Endothelial cell of umbilical vein (primary cell): ENCODE data around the gene MTMR11. TPM values are rescaled to one million over a fixed set of nuclear protein-coding genes. Genes with fewer than 3 reads are reported as not detected.

ENCODE experiments used
- BruUV-seq: library from RNA; stranded (reverse); fragments of 400-500 nt; replicated peaks from 2 replicates; lab custom pipeline; 2021; lab: Mats Ljungman, UMichigan
- CTCF ChIA-PET: fragments of 300-600, 350-600 bp; sonication (Branson Sonifier 250); formaldehyde crosslinking; loops from one replicate; lab custom pipeline; 2021; ENCODE audit warnings: antibody characterized with exemption, inconsistent platforms; lab: Charles Lee
- POLR2A ChIA-PET: fragments of 300-600, 350-600 bp; sonication (Branson Sonifier 250); formaldehyde crosslinking; loops from one replicate; lab custom pipeline; 2021; ENCODE audit warnings: antibody characterized with exemption, inconsistent platforms; lab: Charles Lee
- DNase-seq: peaks from one replicate; pipeline ENCODE4 v3.0.0-alpha.2; 2011; ENCODE audit warnings: low read depth, low spot score
- FAIRE-seq: peaks from 2 replicates; lab custom pipeline; 2011; peaks lifted over from hg19 to GRCh38; lab: Jason Lieb, UNC
- H2AFZ ChIP-seq: 2 replicates; pipeline ENCODE4 v1.6.0; 2012; ENCODE audit warnings: low read depth, low read length, control low read depth, inconsistent platforms
- H3K27ac ChIP-seq: 2 replicates; pipeline ENCODE4 v1.5.1; 2011; ENCODE audit warnings: low read depth, mild to moderate bottlenecking, control low read depth, low read length, moderate library complexity; ENCODE audit not compliant: insufficient read depth
- H3K27me3 ChIP-seq, 2 experiments: 2 replicates each; pipeline versions ENCODE4 v1.6.0 to v1.6.1; 2011; ENCODE audit warnings: low read length in 2 of 2, mixed read lengths in 1 of 2; ENCODE audit not compliant: control insufficient read depth in 2 of 2, insufficient read depth in 2 of 2
- H3K36me3 ChIP-seq, 2 experiments: 2 replicates in 1 of 2; 3 replicates in 1 of 2; pipeline ENCODE4 v1.5.1; 2011; ENCODE audit warnings: low read length in 2 of 2, mild to moderate bottlenecking in 1 of 2, moderate library complexity in 1 of 2; ENCODE audit not compliant: control insufficient read depth in 2 of 2, insufficient read depth in 2 of 2; ENCODE audit errors: extremely low read depth in 1 of 2
- H3K4me1 ChIP-seq: 3 replicates; pipeline ENCODE4 v1.5.1; 2011; ENCODE audit warnings: mild to moderate bottlenecking, low read length; ENCODE audit not compliant: control insufficient read depth, insufficient read depth; ENCODE audit errors: extremely low read depth
- H3K4me2 ChIP-seq: 2 replicates; pipeline ENCODE4 v1.6.1; 2011; ENCODE audit warnings: low read length, control low read depth, mixed read lengths; ENCODE audit not compliant: insufficient read depth
- H3K4me3 ChIP-seq, 3 experiments: fragments of 200-600 bp in 1 of 3; sonication (generic), shearing (Covaris generic) in 1 of 3; replicated peaks in 1 of 3; 2 replicates each; pipeline ENCODE4 v1.5.1; 2011 to 2016; ENCODE audit warnings: control low read depth in 3 of 3, low read length in 3 of 3, mild to moderate bottlenecking in 2 of 3, inconsistent platforms in 1 of 3, low read depth in 1 of 3, moderate library complexity in 1 of 3; ENCODE audit not compliant: insufficient read depth in 1 of 3
- H3K79me2 ChIP-seq: 2 replicates; pipeline ENCODE4 v1.6.0; 2012; ENCODE audit warnings: low read length, inconsistent platforms; ENCODE audit not compliant: control insufficient read depth, insufficient read depth
- H3K9ac ChIP-seq: replicated peaks from 2 replicates; pipeline ENCODE3; 2011; ENCODE audit warnings: low read length, control low read depth; ENCODE audit not compliant: insufficient read depth; ENCODE audit errors: extremely low read depth
- H3K9me1 ChIP-seq: replicated peaks from 3 replicates; pipeline ENCODE4 v1.6.0; 2011; ENCODE audit warnings: mild to moderate bottlenecking, low read length; ENCODE audit not compliant: control insufficient read depth, insufficient read depth; ENCODE audit errors: extremely low read depth
- H3K9me3 ChIP-seq: replicated peaks from 2 replicates; pipeline ENCODE4 v1.5.1; 2012; ENCODE audit warnings: low read length, inconsistent platforms; ENCODE audit not compliant: control insufficient read depth, insufficient read depth
- H4K20me1 ChIP-seq: replicated peaks from 2 replicates; pipeline ENCODE3; 2011; ENCODE audit warnings: mild to moderate bottlenecking, low read length; ENCODE audit not compliant: control insufficient read depth, insufficient read depth; ENCODE audit errors: extremely low read depth
- EZH2 ChIP-seq: IDR thresholded peaks from 2 replicates; pipeline ENCODE4 v1.6.1; 2012; ENCODE audit warnings: borderline replicate concordance, low read depth, mild to moderate bottlenecking, moderate library complexity, low read length, inconsistent platforms; ENCODE audit not compliant: severe bottlenecking
- FOS ChIP-seq: IDR thresholded peaks from 2 replicates; pipeline ENCODE4 v1.6.1; 2011; ENCODE audit warnings: mild to moderate bottlenecking, low read length, moderate library complexity, borderline replicate concordance; ENCODE audit not compliant: insufficient read depth
- GATA2 ChIP-seq: IDR thresholded peaks from 2 replicates; pipeline ENCODE4 v1.7.0; 2011; ENCODE audit warnings: low read depth, mild to moderate bottlenecking, moderate library complexity, mixed read lengths, low read length; ENCODE audit not compliant: insufficient read length, insufficient read depth
- JUN ChIP-seq: IDR thresholded peaks from 2 replicates; pipeline ENCODE4 v1.6.1; 2011; ENCODE audit warnings: borderline replicate concordance, low read depth; ENCODE audit not compliant: insufficient read length, insufficient read depth
- MYC ChIP-seq: IDR thresholded peaks from one replicate; pipeline ENCODE4 v1.6.1; 2011; ENCODE audit warnings: mild to moderate bottlenecking, low read depth, low read length
- POLR2A ChIP-seq: IDR thresholded peaks from 2 replicates; pipeline ENCODE4 v1.6.1; 2012; ENCODE audit warnings: low read depth, mild to moderate bottlenecking, control low read depth, low read length
- POLR2AphosphoS5 ChIP-seq: IDR thresholded peaks from 2 replicates; pipeline ENCODE4 v1.6.1; 2012; ENCODE audit warnings: low read depth, mild to moderate bottlenecking, control low read depth, low read length, moderate library complexity; ENCODE audit not compliant: insufficient read depth
- dilution Hi-C: fragments of 300-500 bp; cut with MboI; formaldehyde crosslinking; loops from one replicate; pipeline ENCODE4 v1.15.0; 2019; ENCODE audit warnings: low sequenced_read_pairs; ENCODE audit not compliant: extremely low pct_ligation_motif_present
- intact Hi-C: fragments of 100-400 bp; cut with micrococcal nuclease; formaldehyde crosslinking; loops from one replicate; pipeline ENCODE4 v1.10.0; 2022
- polyA plus RNA-seq, 4 experiments: library from polyadenylated mRNA; depleted of rRNA in 3 of 4; stranded (reverse) in 3 of 4; unstranded in 1 of 4; fragments of >200 nt; gene quantifications; 2 replicates each; pipeline versions ENCODE4 v1.2.1 to v1.2.3, GENCODE V29; 2011 to 2012; ENCODE audit warnings: missing spikeins in 1 of 4
- total RNA-seq: library from RNA; stranded (reverse); gene quantifications from 2 replicates; pipeline ENCODE4 v1.2.3, GENCODE V29; 2021
- TF ChIP-seq, protein P1 (sequence below): IDR thresholded peaks from 2 replicates; pipeline ENCODE4 v1.6.1; 2011; ENCODE audit not compliant: insufficient read depth, insufficient read length
- TF ChIP-seq, protein P2 (sequence below), 2 donors: IDR thresholded peaks; 1 replicate in 1 of 2; 2 replicates in 1 of 2; pipeline ENCODE4 v1.5.1; 2011; ENCODE audit warnings: low read length in 2 of 2, mild to moderate bottlenecking in 2 of 2, moderate library complexity in 2 of 2, control low read depth in 1 of 2, inconsistent platforms in 1 of 2, low read depth in 1 of 2; ENCODE audit not compliant: insufficient read depth in 1 of 2; ENCODE audit errors: extremely low read depth in 1 of 2

Gene MTMR11
- total and polyA plus RNA-seq, 2 donors (not counting 3 experiments of a cell fraction or from before 2014, with no cell fraction given) = 7.8 to 14.4 TPM

DNA sequence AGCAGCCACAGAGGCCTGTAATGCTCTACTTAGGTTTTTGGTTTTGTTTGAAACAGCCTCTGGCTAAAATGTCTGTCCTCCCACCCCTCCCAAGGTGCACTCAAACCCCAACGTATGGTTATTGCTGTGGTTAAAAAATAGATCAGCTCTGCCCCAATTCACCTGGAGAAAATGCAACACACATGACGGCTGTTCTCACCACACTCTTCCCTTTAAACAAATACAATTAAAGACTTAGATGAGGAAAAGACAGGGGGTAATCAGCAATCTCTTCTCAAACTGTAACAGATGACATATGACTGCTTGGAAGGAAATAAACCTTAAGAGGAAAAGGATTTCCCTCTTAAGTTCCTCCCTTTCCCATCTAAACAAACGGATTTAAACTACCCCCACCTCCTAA is 6.2 kb upstream of the MTMR11 start:
- Histone ChIP-seq H4K20me1 (no peaks in the 10 kb centered on the region), H3K4me3 (no peak overlapping the region), H3K27me3 (no peaks in the 10 kb centered on the region), H3K4me1 (peaks cover 15% of the 10 kb centered on the region), H3K4me2 (no peak overlapping the region), H3K36me3 (peaks cover 6 to 11% of the 10 kb centered on the region in 2 experiments), H3K27ac (no peak overlapping the region), H3K9me1 (no peaks in the 10 kb centered on the region), H3K9ac (no peak overlapping the region), H3K79me2 (no peaks in the 10 kb centered on the region), H3K9me3 (no peaks in the 10 kb centered on the region), H2AFZ (no peak overlapping the region)
- dilution Hi-C loops = no loop called here
- intact Hi-C loops = no loop called here
- ChIA-PET CTCF (interaction anchor here (1.1 to 3.8 kb wide), 3 partner anchors 10 to 244 kb away, joined by 5 to 38 read pairs (median 6); a partner anchor contains a TSS), POLR2A (interaction anchor here (2.5 kb wide), 1 partner anchor 56 kb away, joined by 7 read pairs; a partner anchor contains a TSS)
- no TSS peak for BruUV-seq
- FAIRE-seq (no peak), DNase-seq (no peak)
- no peak for TF ChIP-seq FOS
- no peak for TF ChIP-seq EZH2
- no peak for TF ChIP-seq JUN
- no peak for TF ChIP-seq GATA2
- TF ChIP-seq POLR2A = no peak
- no peak for TF ChIP-seq POLR2AphosphoS5
- TF ChIP-seq, protein P1, sequence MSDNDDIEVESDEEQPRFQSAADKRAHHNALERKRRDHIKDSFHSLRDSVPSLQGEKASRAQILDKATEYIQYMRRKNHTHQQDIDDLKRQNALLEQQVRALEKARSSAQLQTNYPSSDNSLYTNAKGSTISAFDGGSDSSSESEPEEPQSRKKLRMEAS = no peak
- TF ChIP-seq MYC = no peak
- TF ChIP-seq, protein P2, sequence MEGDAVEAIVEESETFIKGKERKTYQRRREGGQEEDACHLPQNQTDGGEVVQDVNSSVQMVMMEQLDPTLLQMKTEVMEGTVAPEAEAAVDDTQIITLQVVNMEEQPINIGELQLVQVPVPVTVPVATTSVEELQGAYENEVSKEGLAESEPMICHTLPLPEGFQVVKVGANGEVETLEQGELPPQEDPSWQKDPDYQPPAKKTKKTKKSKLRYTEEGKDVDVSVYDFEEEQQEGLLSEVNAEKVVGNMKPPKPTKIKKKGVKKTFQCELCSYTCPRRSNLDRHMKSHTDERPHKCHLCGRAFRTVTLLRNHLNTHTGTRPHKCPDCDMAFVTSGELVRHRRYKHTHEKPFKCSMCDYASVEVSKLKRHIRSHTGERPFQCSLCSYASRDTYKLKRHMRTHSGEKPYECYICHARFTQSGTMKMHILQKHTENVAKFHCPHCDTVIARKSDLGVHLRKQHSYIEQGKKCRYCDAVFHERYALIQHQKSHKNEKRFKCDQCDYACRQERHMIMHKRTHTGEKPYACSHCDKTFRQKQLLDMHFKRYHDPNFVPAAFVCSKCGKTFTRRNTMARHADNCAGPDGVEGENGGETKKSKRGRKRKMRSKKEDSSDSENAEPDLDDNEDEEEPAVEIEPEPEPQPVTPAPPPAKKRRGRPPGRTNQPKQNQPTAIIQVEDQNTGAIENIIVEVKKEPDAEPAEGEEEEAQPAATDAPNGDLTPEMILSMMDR (IDR thresholded peaks at IDR 0.05; ENCODE audit: extremely low read depth in 1 of 2, insufficient read depth in 1 of 2, low read depth in 1 of 2, low read length in 2 of 2) = no peak
